Body of pancreas (tissue), 4 donors: ENCODE data around the gene TMED5.

Experiments used
- POLR2A ChIP-seq, 3 donors: fragments of 450-650 bp; IDR thresholded peaks; one replicate each; pipeline ENCODE4 v1.6.1; 2016; ENCODE audit warnings: antibody characterized with exemption in 3 of 3, mild to moderate bottlenecking in 2 of 3
- TF ChIP-seq, protein P1 (sequence below), 7 experiments: fragments of 450-650 bp in 4 of 7; fragments of 200-600 bp in 3 of 7; sonication (generic) in 3 of 7; IDR thresholded peaks; one replicate each; pipeline ENCODE4 v1.5.1; 2016 to 2019; ENCODE audit warnings: antibody characterized with exemption in 7 of 7

DNA sequence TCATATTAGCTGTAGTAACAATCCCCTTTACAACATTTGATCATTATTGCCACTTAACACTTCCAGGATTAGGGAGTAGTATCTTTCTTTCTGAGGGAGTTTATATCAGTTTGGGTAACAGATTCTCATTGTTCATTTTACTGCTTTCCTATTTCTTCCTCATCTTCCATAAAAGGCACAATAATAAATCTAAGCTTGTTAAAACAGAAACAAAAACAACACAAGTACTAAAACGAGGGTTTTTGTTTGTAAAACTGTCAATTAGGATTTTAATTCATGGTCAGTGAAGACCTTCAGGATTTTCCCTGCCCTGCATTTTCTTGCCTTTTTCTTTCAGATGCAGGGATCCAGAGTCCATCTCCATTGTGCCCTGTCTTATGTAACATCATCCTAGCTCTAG is 29.5 kb downstream of the TMED5 start:
- TF ChIP-seq POLR2A (IDR thresholded peaks at IDR 0.05), result no peak
- TF ChIP-seq, protein P1, sequence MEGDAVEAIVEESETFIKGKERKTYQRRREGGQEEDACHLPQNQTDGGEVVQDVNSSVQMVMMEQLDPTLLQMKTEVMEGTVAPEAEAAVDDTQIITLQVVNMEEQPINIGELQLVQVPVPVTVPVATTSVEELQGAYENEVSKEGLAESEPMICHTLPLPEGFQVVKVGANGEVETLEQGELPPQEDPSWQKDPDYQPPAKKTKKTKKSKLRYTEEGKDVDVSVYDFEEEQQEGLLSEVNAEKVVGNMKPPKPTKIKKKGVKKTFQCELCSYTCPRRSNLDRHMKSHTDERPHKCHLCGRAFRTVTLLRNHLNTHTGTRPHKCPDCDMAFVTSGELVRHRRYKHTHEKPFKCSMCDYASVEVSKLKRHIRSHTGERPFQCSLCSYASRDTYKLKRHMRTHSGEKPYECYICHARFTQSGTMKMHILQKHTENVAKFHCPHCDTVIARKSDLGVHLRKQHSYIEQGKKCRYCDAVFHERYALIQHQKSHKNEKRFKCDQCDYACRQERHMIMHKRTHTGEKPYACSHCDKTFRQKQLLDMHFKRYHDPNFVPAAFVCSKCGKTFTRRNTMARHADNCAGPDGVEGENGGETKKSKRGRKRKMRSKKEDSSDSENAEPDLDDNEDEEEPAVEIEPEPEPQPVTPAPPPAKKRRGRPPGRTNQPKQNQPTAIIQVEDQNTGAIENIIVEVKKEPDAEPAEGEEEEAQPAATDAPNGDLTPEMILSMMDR (IDR thresholded peaks at IDR 0.05), result no peak
